Vein endothelial cell (primary cell): ENCODE data around the gene CLBA1. TPM values are rescaled to one million over a fixed set of nuclear protein-coding genes. Genes with fewer than 3 reads are reported as not detected.

Source experiments
- total RNA-seq: library from RNA; depleted of rRNA; stranded (reverse); fragments of >200 nt; gene quantifications from 2 replicates; pipeline ENCODE4 v1.2.3, GENCODE V29; 2012

The CLBA1 gene
- 6.5 and 10.2 TPM in 2 replicates for total RNA-seq

GRCh38 chr14:104985675-104986486 lies at the start of gene CLBA1:
Gene CLBA1 (plus strand): TSS chr14:104985788. CDS start chr14:104986432, 644 bp downstream.

GRCh38 chr14:104977681-104978653 lies 7.6 kb upstream of the CLBA1 start, which contains the start of gene AHNAK2:
Gene AHNAK2 (minus strand): TSS chr14:104978374. CDS start chr14:104978237, 137 bp downstream.

GRCh38 chr14:105020815-105021655 lies 35.4 kb downstream of the CLBA1 start, which contains the start of gene CDCA4:
Gene CDCA4 (minus strand): TSS chr14:105021083. CDS start chr14:105011929, 9,154 bp downstream.

Other genes starting within 250 kb of the CLBA1 start
- gene SIVA1, start 232.6 kb upstream of the CLBA1 start, total RNA-seq: 106 and 117 TPM in 2 replicates
- gene AKT1, start 190.0 kb upstream of the CLBA1 start, total RNA-seq: 219 and 221 TPM in 2 replicates
- gene ZBTB42, start 184.7 kb upstream of the CLBA1 start, total RNA-seq: 6.5 and 6.7 TPM in 2 replicates
- 26.4 and 27.1 TPM in 2 replicates for gene CEP170B, start 120.5 kb upstream of the CLBA1 start, total RNA-seq
- gene PLD4, start 60.9 kb upstream of the CLBA1 start, total RNA-seq: under 0.01 TPM in 2 replicates
- gene AHNAK2, start 7.4 kb upstream of the CLBA1 start, total RNA-seq: 55.2 and 76.0 TPM in 2 replicates
- gene CDCA4, start 35.3 kb downstream of the CLBA1 start, total RNA-seq: 39.2 and 45.6 TPM in 2 replicates
- not detected in 2 replicates for gene GPR132, start 79.6 kb downstream of the CLBA1 start, total RNA-seq
- gene JAG2, start 183.0 kb downstream of the CLBA1 start, total RNA-seq: 47.0 and 50.1 TPM in 2 replicates
- 36.2 and 72.2 TPM in 2 replicates for gene NUDT14, start 195.5 kb downstream of the CLBA1 start, total RNA-seq